Retinal pigment epithelial cell (primary cell): ENCODE results near the gene UXS1.

ENCODE experiments used
- DNase-seq: peaks from one replicate; pipeline ENCODE4 v3.0.0-alpha.2; 2010; ENCODE audit warnings: low read depth
- H3K4me3 ChIP-seq: 2 replicates; pipeline ENCODE4 v1.5.1; 2011; ENCODE audit warnings: mild to moderate bottlenecking, low read length, control low read depth, moderate library complexity
- CTCF ChIP-seq: conservative IDR thresholded peaks from 2 replicates; pipeline ENCODE4 v1.5.1; 2011; ENCODE audit warnings: low read depth, low read length, control low read depth, inconsistent platforms

Gene UXS1

GRCh38 chr2:106098664-106099063 is 95.4 kb downstream of the UXS1 start:
- H3K4me3 ChIP-seq, result no peak overlapping the region
- TF ChIP-seq CTCF, result no peak
- DNase-seq, result no peak

GRCh38 chr2:106098081-106098480 is 96.0 kb downstream of the UXS1 start:
- peak; percentile 54 for TF ChIP-seq CTCF
- H3K4me3 ChIP-seq, result no peak overlapping the region
- DNase-seq, result no peak

GRCh38 chr2:106097038-106098000 is 96.8 kb downstream of the UXS1 start:
- no peak overlapping the region for H3K4me3 ChIP-seq
- TF ChIP-seq CTCF, result no peak
- no peak for DNase-seq

GRCh38 chr2:106096299-106097037 is 97.6 kb downstream of the UXS1 start:
- TF ChIP-seq CTCF, result no peak
- DNase-seq, result no peak
- H3K4me3 ChIP-seq, result no peak overlapping the region

- H3K4me3 ChIP-seq, result no peak overlapping the region
- no peak for TF ChIP-seq CTCF
- no peak for DNase-seq
These were observed 98.4 kb downstream of the UXS1 start for GRCh38 chr2:106095478-106096298.

GRCh38 chr2:106094131-106094841 is 99.8 kb downstream of the UXS1 start:
- DNase-seq, result no peak
- H3K4me3 ChIP-seq, result no peak overlapping the region
- no peak for TF ChIP-seq CTCF
